Measurements from ENCODE around the gene BLOC1S4.

BLOC1S4 gene

DNA sequence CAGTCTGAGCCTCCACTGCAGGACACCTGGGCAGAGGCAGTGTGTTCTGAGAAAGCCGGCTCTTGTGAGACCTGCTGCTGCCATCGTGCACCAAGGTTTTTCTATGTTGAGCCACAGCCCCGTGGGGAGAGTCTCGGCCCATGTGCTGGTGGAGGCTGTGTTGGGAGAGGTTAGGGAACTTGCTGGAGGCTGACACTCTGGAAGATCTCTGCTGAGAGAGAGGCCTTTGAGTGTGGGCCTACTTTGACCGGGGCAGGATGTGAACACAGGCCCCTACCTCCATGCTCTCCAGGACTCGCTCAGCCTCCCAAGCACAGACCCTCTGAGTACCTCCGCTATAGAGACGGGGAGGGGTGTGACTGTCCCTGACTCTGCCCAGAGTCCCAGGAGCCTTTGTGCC is 23.6 kb upstream of the BLOC1S4 start:
- DNase-seq (ENCODE audit: low spot score), result no peak

- DNase-seq (ENCODE audit: low spot score), result no peak
These were observed 23.2 kb upstream of the BLOC1S4 start for GRCh38 chr4:6692806-6693205.

GRCh38 chr4:6693231-6694176 is 22.5 kb upstream of the BLOC1S4 start, which contains the start of gene S100P:
TSS of gene S100P (plus strand) at chr4:6693878. CDS start at chr4:6693933, 55 bp downstream.
- DNase-seq (ENCODE audit: low spot score), result no peak

GRCh38 chr4:6694177-6694901 is 21.6 kb upstream of the BLOC1S4 start:
- DNase-seq (ENCODE audit: low spot score), result no peak

DNA sequence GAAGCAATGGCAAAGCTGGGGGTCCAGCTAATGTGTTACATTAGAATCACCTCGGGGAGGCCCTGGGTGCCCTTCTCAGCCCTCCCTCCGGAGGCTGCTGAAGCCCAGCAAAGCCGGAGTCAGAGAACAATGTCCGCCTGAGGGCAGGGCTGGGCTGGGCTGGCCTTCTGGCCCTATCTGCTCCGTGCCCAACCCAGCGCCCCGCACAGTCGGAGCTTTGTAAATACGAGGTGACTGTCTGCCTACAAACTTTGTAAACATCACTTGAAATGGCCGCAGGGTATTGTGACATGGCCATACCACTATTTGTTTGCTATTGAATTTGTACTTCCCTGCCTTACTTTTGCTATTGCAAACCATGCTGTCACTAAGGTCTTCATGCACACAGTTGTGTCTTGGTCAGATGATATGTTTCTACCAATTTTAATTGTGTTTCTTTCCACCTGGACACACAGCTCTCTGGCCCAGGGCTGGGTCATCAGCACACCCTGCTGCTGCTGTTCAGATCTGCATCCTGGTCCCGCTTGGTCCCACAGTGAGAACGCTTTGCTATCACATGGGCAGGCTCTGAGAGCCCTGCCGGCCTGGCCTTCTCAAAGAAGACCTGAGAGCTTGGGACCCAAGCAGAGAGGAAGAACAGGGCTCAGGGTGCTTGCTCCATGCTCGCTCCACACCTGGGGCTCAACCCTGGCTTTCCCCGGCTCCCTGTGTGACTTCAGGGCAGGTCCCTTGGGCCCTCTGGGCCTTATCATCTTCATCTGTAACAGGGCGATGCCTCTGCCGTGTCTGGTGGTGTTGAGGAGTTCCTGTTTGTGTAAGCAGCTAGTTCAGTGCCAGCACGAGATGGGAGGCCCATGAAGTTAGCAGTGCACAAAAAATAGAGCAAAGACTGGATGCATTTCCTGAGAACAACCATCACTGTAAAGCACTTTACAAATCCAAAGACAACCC is 20.0 kb upstream of the BLOC1S4 start:
- no peak for DNase-seq (ENCODE audit: low spot score)

DNA sequence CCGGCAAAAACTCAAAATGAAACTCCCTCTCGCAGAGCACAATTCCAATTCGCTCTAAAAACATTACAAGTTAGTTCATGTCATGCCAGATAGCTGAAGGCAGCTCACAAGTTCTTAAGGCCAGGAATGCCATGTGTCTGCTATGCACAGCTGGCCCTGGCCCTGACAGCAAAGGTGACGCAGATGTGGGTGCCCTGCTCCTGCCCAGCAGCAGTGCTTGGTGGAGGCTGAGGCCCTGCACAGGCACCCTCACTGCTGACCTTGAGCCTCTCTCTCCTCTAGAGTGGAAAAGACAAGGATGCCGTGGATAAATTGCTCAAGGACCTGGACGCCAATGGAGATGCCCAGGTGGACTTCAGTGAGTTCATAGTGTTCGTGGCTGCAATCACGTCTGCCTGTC is 19.4 kb upstream of the BLOC1S4 start:
- no peak for DNase-seq (ENCODE audit: low spot score)

DNA sequence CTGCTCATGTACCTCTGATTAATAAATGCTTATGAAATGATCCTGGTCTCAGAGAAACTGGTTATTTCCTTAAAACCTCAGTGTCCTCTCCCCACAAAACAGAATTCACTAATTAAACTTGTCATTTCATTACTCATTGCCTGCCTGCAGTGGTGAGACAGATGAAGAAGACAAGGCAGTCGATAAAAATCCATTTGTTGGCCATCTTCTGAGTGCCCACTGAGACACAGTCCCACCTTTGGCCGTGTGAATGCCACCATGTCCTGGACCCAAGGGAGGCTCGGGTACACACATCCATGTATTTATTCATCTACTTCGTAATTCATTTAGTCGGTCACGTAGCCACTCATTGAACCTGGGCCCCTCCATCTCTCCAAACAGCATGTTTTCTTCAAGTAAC is 18.8 kb upstream of the BLOC1S4 start:
- no peak for DNase-seq (ENCODE audit: low spot score)

DNA sequence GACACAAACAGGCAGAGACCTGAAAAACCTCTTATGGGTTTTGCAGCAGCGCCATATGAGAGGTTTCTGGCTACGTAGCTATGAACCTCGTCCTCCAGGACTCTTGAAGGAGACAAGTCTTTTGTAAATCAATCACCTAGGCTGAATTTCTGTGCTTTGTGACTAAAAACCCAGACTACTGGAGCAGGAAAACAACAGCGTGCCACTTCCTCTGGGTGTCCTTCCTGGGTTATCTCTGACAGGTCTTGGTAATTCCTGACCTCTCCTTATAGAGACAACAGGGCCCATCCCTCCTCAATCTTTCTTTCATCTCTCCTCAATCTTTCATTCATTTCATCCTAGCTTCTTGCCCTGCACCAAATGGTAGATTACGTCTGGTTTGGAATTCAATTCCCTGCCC is 16.6 kb upstream of the BLOC1S4 start:
- no peak for DNase-seq (ENCODE audit: low spot score)

- no peak for DNase-seq (ENCODE audit: low spot score)
These were observed 16.1 kb upstream of the BLOC1S4 start for GRCh38 chr4:6699903-6700302.

DNA sequence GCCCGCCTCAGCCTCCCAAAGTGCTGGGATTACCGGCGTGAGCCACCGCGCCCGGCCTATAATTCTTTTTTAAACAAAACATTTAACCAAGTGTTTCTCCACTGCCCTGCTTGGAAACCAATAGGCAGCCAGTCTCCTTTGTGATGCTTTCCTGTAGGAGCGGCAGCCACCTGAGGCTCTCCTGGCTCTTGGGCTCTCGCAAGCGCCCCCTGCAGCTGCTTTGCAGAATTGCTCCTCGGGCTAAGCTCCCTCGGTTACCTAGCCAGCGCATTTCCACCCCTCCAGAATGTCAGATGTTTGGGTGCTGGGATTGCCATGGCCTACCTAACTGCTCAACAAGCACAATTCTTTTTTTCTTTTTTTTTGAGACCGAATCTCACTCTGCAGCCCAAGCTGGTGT is 14.6 kb upstream of the BLOC1S4 start:
- no peak for DNase-seq (ENCODE audit: low spot score)

- no peak for DNase-seq (ENCODE audit: low spot score)
These were observed 13.2 kb upstream of the BLOC1S4 start for GRCh38 chr4:6702761-6703160.

- DNase-seq (ENCODE audit: low spot score), result no peak
These were observed 12.2 kb upstream of the BLOC1S4 start for GRCh38 chr4:6703786-6704185.

- no peak for DNase-seq (ENCODE audit: low spot score)
These were observed 10.3 kb upstream of the BLOC1S4 start for GRCh38 chr4:6705646-6706045.

DNA sequence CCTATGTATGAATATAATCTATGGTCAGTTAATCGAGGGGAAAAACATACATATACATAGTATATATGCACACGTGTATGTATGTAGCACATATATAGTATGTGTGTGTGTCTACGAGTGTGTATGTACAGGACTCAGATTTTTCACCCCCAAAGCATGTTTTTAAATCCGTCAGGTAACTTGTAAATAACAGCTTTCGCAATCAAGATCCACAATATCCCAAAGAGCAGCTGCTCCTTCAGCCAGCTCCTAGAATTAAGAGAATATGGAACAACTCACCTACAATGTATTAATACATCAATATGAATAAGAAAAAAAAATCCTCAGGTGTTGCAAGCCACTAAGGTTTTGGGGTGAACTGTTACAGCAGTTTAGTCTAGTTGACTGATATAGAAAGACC is 9.8 kb upstream of the BLOC1S4 start:
- DNase-seq (ENCODE audit: low spot score), result no peak

- DNase-seq (ENCODE audit: low spot score), result peak; percentile 97
These were observed 6.5 kb upstream of the BLOC1S4 start, which contains the start of gene MRFAP1L1 for GRCh38 chr4:6709230-6710114. TSS of gene MRFAP1L1 (minus strand) at chr4:6709865. CDS start at chr4:6709629, 236 bp downstream.

DNA sequence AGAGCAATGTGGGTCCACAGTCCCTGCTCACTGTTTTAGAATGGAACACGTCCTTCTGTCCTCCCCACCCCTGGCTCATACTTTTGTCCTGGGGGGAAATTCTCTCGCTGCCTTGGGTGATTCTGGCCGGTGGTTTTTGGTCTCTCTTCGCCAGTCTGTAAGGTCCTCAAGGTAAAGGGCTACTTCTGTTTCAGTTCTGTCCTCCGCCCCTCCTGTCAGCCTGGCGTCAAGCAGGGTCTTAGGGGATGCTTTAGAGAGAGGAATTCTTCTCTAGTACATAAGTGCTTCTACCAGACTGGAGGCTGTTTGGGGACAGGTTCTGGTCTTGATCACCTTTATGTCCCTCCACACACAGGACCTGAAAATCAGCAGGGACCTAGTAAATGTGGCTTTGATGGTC is 5.7 kb upstream of the BLOC1S4 start:
- no peak for DNase-seq (ENCODE audit: low spot score)

GRCh38 chr4:6710996-6711395 is 5.0 kb upstream of the BLOC1S4 start:
- DNase-seq (ENCODE audit: low spot score), result no peak

- DNase-seq (ENCODE audit: low spot score), result no peak
These were observed 1.0 kb upstream of the BLOC1S4 start for GRCh38 chr4:6714954-6715353.

- DNase-seq (ENCODE audit: low spot score), result no peak
These were observed 313 bp upstream of the BLOC1S4 start for GRCh38 chr4:6715704-6716017.

DNA sequence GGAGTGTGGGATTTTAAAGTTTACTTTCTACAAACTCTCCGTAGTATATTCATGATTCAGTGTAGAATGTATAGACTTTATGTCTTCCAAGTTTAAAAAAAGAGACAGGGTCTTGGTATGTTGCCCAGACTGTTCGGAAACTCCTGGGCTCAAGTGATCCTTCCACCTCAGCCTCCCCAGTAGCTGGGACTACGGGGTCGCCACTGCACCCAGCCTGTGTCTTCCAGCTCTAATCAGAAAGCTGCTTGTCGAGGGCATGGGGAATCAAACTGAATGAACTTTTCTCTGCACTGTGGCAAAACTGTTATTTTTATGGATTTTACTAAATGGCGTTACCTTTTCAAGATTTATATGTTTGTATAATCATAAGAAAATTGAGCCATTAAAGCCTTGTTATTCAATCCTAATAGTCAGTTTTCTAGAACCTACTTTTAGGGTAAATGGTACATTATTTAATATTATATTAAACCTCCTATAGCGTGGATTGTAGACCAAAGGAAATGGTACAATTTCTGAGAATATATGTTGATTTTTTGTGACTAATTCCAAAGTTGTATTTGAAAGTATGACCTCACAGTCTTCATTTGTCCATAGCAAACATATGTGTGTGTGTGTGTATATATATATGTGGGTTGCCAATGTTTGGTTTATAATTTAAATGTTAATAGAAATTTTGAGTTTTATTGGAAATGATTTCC is 1.1 kb downstream of the BLOC1S4 start:
- no peak for DNase-seq (ENCODE audit: low spot score)
